B cell (primary cell): ENCODE results near the gene PALLD.

Source experiments
- EZH2 ChIP-seq: IDR thresholded peaks from 2 replicates; pipeline ENCODE4 v1.6.1; 2012; ENCODE audit warnings: borderline replicate concordance, low read depth, mild to moderate bottlenecking, moderate library complexity, low read length; ENCODE audit not compliant: insufficient read depth, poor library complexity, severe bottlenecking
- TF ChIP-seq, protein P1 (sequence below): fragments of 200-600 bp; IDR thresholded peaks from one replicate; pipeline ENCODE4 v1.8.0; 2022; ENCODE audit warnings: antibody characterized with exemption, mild to moderate bottlenecking

- TF ChIP-seq, protein P1, sequence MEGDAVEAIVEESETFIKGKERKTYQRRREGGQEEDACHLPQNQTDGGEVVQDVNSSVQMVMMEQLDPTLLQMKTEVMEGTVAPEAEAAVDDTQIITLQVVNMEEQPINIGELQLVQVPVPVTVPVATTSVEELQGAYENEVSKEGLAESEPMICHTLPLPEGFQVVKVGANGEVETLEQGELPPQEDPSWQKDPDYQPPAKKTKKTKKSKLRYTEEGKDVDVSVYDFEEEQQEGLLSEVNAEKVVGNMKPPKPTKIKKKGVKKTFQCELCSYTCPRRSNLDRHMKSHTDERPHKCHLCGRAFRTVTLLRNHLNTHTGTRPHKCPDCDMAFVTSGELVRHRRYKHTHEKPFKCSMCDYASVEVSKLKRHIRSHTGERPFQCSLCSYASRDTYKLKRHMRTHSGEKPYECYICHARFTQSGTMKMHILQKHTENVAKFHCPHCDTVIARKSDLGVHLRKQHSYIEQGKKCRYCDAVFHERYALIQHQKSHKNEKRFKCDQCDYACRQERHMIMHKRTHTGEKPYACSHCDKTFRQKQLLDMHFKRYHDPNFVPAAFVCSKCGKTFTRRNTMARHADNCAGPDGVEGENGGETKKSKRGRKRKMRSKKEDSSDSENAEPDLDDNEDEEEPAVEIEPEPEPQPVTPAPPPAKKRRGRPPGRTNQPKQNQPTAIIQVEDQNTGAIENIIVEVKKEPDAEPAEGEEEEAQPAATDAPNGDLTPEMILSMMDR: no peak
- TF ChIP-seq EZH2: no peak
Observed at GRCh38 chr4:168659741-168660465, 163.1 kb downstream of the PALLD start.
